Embryonic facial prominence (tissue), 1 donor: ENCODE results near the gene ADGRL2.
"Not testable (repeated sequence)": the region's sequence is repeated elsewhere in the genome, so short reads cannot be mapped to it uniquely, and the experiment has no call there.

Source experiments
- DNase-seq: peaks from one replicate; pipeline ENCODE4 v3.0.0-alpha.2; 2016; ENCODE audit errors: extremely low spot score

Gene ADGRL2

DNA sequence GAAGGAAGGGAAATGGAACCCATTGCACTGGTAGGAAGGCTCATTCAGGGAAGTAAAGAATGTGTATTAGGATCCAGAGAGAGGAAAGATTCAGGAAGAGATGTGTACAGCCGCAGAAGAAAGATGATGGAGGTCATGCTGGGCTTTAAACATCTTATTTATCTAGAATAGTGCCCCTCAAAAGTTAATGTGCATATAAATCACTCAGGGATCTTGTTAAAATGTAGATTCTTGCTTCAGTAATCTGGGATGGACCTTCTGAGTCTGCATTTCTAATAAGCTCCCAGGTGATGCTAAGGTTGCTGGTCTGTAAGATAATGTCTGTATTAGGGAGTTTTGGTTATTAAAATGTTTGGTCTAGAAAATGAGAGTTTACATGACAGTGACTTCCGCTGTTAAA, 46.3 kb downstream of the ADGRL2 start:
- no peak for DNase-seq

DNA sequence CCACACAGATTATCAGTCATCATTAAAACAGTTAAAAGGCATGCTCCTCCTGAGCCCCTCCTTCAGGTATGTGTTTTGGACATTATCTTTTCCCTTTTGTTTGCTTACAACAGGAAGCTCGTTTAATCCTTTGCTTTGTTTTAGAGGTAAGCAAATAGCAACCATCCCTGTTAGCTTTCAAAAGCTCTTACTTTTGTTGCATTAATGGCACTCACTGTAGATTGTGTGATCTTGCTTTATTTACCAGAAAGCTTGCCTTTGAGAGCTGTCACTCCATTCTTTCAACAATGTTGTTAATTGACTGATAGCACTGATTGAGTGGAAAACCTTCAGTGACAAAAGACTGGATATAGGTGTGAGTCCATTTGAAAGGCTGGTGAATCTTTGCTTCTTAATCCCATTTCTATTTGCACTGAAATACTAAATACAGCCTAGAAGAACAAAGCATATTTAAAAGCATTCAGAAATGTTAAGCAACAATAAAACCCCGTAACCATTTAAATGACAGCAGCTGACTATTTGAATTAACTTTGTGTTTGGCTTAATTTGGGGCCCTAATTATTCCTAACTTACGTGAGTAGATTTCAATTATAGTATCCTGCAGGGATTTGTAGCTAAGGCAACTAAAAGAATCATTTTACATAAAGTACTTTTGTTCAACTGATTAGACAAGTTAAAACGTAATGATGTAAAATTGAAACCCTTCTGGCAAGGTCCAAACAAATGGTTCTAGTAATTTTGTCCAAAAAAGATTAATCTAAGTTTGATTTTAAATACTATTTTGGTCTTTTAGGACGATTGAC, 48.3 kb downstream of the ADGRL2 start:
- DNase-seq, result no peak

DNA sequence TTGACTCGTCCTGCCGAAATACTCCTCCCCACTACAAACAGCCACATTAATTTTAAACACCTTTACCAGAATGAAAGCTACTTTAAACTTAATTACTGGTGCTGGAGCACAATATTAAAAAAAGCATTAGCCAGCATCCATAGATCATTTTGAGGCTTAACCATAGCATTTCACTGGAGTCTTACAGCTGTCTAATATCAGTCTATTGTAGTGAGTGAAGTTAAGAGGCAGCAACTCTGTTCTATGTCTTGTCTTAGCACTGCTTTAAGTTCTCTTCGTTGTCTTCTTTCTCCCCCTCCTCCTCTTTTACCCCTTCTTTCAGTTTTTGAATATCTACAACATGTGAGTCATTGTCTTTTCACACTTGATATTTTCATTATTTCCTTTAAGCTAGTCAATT, 49.3 kb downstream of the ADGRL2 start:
- DNase-seq, result no peak

DNA sequence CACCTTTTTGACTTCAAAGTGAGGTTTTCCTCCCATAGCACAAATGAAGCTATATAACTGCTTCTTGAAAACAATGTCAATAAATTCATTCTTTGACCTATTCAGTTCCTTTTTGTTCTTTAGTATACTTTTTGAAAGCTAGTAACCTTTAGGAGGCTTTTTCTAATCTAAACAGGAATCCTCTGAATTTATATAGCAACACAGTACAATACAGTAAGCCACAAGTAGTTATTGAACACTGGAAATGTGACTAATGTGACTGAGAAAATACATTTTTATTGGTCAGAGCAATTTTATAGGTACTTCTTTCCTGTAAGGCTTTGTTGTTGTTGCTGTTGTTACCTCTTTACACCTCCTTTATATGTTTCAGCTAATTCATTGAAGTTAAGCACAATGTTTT, 49.8 kb downstream of the ADGRL2 start:
- DNase-seq, result no peak

DNA sequence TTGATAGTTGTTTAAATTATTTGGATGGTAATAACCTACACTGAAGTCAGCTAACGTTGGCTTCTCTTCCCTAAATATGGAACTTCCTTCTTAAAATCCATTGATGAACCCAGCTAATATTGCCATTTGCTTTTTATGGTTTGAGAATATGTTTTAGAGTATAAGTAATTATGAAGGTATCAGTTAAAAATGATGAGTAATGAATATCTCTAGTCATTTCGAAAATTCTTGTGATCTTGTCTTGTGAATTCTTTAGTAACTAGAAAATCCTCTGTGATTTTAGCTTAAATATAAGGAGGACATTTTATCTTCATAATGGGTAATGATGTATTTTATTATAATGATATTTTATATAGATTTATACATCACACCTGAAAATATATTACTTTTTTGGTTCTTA, 50.5 kb downstream of the ADGRL2 start:
- no peak for DNase-seq

DNA sequence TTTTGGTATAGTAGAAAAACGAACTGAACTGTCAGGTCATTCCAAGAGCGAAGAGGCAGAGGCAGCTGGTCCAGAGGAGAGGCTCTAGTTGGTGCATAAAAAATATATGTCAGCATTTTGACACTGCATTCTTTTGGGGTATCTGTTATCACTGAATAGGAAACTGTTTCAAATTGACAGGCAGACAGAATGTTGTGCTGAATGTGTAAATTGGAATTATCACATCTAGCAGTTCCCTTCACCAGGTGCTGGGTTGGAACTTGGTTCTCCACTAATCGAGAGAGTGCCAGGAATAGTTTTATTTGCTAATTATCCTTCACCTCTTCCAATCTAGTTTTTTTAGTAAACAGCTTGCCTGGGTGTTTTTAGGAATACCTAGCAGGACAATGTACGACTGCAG, 52.2 kb downstream of the ADGRL2 start:
- no peak for DNase-seq

DNA sequence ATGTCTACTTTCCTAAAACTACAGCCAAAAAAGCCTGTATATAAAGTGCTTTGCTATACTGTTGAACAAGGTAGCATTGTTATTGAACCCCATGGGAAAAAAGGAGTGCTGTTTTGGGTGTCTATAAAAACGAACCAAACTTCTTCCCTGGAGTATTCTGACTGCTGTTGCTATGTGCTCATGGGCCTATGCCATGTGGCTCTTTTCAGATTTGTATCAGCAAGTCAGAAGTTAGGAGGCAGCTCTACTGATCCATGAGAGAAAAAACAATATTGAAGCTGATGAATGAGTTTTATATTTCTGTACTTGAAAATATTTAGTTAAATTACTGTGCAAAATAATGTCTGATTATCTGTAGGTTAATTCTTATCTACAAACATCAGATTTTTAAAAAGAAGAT, 66.5 kb downstream of the ADGRL2 start:
- DNase-seq, result no peak

DNA sequence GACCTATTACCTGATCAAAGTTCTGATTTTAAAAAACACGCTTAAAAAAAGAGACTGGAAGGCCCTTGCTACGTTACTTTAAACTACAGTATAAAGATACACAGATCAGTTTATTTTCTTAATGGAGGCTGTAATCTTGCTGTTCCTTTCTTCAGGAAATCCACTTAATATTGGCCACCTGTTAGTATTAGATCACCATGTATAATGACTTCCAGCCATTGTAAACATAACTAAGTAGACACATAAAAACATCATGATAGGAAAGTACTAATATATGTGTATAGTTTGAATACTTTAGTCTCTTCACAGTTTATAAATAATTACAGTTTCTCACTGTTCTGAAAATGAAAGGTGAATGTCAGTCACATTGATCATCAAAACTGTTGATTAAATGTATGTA, 68.6 kb downstream of the ADGRL2 start:
- no peak for DNase-seq

DNA sequence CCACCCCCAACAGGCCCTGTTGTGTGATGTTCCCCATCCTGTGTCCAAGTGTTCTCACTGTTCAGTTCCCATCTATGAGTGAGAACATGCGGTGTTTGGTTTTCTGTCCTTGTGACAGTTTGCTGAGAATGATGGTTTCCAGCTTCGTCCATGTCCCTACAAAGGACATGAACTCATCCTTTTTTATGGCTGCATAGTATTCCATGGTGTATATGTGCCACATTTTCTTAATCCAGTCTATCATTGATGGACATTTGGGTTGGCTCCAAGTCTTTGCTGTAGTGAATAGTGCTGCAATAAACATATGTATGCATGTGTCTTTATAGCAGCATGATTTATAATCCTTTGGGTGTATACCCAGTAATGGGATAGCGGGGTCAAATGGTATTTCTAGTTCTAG, 70.4 kb downstream of the ADGRL2 start:
- not testable (repeated sequence) for DNase-seq

DNA sequence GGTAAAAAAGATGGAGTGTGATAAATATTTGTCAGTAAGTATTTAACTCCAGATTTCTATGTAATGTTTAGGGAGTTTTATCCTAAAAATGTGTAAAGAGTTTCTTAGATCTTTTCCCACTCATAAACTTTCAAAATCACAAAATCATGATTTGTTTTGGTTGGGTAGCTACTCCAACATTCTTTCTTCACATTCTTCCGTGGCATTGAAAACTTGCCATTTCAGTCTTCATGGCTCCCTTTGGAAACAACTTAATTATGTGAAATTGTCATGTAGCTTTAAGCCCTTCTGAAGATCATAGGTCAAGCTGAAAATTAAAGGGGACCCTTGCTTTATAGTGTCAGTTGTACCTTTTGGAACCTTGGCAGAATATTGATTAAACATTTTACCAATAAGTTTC, 73.2 kb downstream of the ADGRL2 start:
- DNase-seq, result no peak

DNA sequence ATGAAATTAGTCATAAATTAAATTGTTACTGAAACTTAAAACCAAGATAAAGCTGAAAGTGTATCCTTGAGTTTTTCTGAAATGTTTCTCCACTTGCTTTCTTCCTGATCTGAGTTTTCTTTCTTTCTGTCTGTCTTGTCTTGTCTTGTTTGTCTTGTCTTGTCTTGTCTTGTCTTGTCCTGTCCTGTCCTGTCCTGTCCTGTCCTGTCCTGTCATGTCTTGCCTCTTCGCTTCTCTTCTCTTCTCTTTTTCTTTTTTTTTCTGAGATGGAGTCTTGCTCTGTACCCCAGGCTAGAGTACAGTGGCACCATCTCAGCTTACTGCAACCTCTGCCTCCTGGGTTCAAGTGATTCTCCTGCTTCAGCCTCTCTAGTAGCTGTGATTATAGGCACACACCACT, 73.7 kb downstream of the ADGRL2 start:
- no peak for DNase-seq

DNA sequence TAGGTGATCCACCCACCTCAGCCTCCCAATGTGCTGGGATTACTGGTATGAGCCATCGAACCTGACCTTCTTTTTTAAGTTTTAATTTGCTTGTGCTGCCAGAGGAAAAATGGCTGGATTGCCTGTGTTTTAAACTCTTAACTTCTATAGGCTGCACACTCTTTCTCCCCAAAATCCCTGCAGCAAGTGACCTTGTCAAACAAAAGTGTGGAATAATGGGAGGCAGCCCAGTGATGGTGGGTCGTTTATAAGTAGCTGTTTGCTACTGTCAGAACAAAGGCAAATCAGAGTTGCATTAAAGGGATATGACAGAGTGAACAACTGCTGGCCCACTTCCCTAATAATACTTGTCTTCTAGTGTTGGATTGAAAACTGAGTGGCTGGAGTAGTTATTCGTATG, 74.2 kb downstream of the ADGRL2 start:
- DNase-seq, result no peak

DNA sequence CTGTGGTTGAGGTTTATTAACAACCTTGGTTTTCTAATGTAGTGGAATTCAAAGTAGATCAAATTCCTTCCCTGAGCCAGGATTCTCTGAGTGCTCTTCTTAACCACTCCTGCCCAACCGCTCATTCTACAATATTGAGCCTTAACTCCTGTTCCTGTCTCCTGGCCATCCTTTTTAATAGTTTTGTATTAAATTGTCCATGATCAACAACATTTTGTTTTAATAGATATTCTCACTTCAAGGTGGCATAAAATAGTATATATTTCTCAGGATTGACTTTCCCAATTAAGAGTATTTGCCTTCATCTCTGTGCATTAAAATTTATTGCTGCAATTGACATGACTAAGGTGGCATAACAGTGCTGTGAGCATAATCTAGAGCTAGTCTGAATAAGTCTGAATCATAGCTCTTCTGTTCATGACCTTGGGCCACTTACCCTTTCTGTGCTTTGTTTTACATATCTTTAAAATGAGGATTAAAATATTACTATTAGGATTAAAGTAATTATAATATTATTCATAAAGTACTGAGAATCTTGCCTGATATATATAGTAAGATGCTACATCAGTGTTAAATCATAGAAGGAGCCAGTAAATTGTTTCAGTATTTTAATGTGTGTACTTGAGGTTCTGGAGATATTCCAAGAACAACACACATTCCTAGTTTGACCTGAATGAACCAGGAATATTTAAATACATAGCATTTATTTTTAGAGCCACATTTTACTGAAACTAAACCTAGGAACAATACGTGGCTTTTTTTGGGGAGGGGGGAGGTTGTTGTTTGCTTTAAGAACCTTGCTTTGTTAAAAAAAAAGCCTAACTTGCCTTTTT, 76.4 kb downstream of the ADGRL2 start:
- DNase-seq, result no peak

DNA sequence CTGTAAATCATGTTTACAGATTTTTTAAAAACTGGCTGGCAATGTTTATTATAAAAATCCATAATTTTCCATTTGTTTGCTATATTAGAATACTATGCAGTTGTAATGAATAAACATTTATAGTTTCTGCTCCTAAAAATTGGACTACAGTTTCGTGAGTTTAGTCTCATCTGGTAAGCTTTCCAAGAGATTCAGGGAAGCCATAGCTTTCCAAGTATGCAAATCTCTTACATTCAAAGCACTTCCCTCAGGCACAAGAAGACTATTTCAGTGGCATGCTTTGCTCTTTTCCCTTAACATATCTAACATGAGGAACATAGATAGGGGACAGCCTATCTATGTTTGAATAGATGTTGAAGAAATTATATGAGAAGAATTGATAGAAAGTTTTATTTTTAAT, 77.2 kb downstream of the ADGRL2 start:
- DNase-seq, result no peak

DNA sequence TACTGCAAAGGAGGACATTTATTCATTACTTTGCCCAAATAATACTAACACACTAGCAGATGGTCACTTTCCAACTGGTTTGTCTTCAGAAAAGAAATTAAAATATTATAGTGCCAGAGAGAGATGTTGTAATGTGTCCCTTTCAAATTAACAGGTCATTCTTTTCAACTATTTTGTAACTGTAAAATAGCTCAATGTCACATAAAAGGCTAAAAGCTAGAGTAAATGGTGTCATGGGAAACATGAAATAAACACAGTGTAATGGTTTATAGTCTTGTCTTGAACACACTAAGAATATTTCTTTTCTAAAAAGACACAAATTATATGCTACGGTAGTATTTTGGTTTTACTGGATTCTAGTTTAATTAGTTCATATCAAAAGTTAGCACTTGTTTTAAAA, 77.8 kb downstream of the ADGRL2 start:
- no peak for DNase-seq

DNA sequence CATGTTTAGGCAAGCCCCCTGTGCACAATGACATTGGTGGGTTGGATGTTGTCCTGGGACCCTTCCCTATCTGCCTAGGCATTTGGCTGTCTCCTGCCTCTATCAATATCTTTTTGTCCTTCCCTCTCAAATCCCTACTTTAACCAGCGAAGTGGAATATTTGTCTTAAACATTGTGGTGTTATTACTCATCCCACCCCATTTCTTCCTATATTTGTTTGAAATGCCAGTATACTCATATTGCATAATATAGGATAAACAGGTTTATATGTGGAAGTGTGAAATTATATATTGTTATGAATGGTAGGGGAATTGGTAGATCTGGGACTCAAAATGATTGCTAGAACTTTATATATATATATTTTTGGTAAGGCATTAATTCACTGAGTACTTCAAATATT, 80.0 kb downstream of the ADGRL2 start:
- no peak for DNase-seq

DNA sequence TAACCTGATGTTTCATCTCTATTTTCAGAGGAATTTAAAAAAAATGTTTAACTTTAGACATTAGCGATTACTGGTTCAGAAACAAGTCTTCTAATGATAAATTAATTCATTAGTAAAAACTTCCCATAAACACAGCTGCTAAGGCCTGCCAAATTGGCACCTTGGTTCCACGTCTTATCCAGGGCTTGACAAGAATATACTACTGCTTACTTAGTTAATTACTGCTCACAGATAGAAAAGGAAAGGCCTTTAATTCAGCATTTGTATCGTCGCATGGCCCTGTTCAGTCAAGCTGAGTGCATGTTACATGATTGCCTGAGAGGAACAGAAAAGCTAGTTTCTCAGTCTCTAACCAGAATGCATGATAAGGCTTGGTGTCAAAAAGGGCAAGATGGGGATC, 84.6 kb downstream of the ADGRL2 start:
- DNase-seq, result no peak

DNA sequence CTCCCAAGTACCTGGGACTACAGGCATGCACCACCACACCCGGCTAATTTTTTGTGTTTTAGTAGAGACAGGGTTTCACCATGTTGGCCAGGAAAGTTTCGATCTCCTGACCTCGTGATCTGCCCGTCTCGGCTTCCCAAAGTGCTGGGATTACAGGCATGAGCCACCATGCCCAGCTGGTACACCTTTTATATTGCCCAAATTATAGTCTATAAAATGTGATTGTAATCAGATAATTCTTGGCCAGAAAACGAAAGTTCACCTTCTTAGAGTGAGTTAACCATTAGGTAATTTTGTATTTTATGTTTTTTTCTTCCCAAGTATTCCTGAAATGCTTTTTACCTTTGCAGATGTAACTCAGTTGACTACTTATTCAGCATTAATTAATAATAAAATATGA, 85.6 kb downstream of the ADGRL2 start:
- DNase-seq, result not testable (repeated sequence)

DNA sequence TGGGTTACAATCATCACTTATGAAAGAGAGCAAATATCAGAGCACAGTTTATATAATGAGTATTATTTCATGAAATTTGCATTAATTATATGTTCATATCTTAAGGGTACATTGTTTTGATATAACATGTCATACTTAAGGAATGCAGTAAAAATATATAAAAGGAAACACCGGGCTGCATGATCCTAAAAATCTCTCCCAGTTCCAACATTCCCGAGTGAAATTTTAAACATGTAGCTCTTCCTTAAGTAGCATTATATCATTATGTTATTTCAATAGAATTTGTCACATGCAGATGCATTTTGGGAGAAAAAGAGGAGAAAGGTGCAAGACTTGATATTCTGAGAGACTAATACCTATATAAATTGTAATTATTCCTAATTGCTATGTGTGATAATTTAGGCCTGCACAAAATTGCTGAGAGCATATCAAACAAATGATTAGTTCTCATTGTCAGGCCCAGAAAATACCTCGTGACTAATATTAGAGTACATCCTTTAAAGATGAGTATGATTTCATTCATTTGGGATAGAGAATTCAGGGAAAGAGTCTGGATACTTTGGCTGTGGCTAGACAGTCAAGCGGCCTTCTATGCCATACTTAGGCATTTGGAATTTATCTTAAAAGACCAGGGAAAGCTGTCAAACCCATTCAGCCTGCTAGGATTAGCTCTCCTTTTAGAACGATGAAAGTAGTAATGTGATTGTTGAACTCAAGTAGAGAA, 86.8 kb downstream of the ADGRL2 start:
- DNase-seq, result no peak

DNA sequence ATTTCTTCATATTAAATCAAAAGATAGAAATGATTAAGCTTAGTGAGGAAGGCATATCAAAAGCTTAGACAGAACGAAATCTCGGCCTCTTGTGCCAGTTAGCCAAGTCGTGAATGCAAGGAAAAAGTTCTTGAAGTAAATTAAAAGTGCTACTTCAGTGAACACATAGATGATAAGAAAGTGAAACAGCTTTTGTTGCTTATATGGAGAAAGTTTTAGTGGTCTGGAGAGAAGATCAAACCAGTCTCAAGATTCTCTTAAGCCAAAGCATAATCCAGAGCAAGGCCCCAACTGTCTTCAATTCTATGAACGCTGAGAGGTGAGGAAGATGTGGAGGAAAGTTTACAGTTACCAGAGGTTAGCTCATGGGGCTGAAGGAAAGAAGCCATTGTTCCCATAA, 88.4 kb downstream of the ADGRL2 start:
- no peak for DNase-seq

DNA sequence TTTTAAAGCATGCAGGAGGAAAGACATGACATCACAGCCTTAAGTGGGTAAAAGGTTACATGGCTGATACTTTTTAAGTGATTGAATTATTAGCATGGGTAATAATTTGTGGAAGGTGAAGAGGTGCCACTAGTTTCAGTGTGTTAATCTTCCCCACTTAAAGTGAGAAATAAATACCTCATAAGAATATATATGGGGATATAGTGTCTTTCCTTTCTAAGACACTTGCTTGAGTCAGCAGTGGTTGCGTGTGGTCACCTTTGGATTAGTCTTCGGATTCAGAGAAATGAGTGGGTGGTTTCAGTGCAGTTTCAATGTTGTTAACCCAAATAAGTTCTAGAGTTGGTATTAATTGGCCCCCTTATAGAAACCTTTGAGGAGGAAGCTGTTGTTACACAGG, 94.1 kb downstream of the ADGRL2 start:
- DNase-seq, result no peak

DNA sequence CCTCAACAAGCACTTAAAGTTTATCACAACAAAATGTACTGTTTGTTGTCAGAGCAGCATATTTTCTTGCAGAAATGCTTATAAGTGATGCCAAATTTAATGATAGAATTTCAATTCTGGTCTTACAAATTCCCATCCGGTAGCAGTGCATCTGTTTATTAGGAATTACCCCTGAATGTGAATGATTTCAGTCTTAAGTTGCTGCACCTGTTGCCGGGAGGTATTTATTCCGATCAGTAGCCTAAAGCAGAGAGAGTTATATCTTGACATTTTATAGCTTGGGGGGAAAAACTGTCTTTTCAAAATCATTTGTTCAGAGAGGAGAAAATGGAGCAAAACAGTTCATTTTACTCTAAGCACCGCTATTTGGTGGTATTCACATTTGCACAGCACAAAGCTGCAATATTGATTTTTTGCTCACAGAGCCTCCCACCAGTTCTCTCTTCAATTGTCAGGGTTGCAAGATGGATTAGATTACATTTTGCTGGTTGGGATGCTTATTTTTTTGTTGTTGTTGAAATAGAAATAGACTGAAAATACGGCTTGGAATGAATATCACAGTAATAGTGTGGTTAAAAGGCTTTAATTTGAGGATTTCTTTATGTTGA, 98.6 kb downstream of the ADGRL2 start:
- no peak for DNase-seq
